ENCODE results near the gene DNAH10.

DNAH10 gene

DNA sequence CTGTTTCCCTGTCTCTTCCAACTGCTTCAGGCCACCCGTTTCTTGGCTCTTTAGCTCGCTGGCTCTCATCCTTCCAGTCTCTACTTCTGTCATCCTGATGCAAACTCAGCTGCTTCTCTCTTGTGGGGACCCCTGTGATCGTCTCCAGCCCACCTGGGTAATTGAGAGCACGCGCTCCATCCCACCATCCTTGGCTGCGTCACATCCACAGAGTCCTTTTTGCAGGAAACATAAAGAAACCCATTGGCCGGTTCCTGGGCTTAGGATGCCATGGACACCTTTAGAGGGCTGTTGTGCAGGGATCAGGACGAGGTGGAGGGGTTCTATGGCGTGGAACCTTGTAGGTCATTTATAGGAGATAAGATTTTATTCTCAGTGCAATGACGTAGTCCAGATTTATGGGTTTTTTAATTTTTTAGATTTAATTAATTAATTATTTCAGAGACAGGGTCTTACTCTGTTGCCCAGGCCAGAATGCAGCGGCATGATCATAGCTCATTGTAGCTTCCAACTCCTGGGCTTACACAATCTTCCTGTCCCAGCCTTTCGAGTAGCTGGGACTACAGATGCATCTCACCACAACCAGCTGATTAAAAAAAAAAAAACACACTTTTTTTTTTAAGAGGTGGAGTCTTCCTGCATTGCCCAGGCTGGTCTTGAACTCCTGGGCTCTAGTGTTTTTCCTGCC is 127.9 kb downstream of the DNAH10 start:
- no peak for DNase-seq

DNA sequence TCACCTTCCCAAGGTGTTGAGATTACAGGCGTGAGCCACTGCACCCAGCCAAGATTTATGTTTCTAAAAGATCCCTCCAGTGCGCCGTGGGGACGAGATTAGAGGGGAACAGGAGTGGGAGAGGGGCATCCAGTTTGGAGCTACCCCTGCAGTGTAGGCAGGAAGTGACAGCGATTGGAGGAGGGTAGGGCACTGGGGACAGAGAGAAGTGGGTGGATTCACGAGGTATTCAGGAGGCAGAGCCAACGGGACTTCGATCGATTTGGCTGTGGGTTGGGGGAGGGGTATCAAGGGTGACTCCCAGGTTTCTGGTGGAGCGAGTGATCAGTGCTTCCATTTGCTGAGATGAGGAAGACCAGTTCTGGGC is 128.4 kb downstream of the DNAH10 start:
- no peak for DNase-seq

DNA sequence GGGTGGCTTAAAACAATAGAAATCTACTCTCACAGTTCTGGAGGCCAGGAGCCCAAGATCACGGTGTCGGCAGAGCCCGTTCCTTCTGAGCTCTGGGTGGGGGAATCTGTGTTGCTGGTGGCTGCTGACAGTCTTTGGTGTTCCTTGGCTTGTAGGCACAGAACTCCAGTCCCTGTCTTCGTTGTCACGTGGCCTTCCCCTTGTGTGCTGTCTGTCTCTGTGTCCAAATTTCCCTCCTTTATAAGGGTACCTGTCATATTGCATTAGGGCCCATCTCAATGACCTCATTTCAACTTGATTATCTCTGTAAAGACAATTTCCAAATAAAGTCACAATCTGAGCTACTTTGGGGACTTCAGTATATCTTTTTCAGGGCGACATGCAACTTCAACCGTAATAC is 128.9 kb downstream of the DNAH10 start:
- no peak for DNase-seq

GRCh38 chr12:123891516-123892179 is 129.5 kb downstream of the DNAH10 start:
- no peak for DNase-seq

GRCh38 chr12:123892180-123892559 is 130.1 kb downstream of the DNAH10 start:
- DNase-seq, result no peak

DNA sequence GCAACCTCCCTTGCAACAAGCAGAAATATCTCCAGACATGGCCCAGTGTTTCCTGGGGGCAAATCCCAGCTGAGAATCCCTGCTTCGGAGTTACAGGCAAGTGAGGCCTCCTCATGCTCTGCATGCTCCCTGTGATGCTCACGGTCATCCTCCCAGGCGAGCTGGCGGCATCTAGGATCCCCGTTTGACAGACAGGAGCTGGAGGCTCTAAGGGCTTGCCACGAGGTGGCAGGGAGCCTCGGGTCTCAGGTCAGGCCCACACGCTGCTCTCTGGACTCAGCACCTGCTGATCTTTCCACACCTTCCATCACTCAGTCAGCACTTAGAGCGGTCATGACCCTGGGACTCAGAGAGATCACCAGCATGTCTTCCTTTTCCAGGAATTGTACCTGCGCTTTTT is 130.8 kb downstream of the DNAH10 start:
- no peak for DNase-seq

DNA sequence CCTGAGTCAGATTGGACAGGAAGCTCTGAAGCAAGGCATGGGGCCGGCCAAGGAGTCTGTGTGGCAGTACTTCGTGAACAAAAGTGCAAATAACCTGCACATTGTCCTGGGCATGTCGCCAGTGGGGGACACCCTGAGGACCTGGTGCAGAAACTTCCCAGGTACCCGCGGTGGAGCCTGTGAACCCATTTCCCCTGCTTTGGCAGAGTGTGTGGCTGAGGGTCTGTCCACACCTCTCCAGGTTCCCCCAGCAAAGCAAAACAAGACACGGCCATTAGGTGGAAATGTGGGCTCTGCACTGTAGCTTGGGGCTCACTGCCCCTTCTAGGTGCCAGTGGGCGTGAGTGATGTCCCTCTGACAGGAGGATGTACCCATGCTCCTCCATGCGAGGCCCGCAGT is 131.2 kb downstream of the DNAH10 start:
- DNase-seq, result no peak

DNA sequence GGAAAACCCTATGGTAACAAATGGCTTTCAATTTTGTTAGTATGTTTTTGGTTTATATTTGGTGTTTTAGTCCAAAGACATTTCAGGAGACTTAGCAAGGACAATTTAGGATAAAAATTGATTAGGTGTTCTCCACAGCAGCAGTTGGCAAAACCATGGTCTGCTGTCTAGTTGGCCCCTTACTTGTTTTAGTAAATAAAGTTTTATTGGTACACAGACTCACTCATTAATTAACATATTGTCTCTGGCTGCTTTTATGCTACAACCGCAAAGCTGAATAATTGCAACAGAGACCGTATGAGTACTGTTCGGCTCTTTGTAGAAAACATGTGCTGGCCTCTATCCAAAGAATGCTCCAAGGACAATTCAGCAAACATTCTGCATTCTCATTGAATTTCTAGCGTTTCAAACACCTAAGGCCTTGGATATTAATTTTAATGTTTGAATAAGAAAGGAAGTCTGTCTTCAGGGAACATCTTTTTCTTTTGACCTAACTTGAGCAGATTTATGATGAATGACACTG is 132.8 kb downstream of the DNAH10 start:
- no peak for DNase-seq

DNA sequence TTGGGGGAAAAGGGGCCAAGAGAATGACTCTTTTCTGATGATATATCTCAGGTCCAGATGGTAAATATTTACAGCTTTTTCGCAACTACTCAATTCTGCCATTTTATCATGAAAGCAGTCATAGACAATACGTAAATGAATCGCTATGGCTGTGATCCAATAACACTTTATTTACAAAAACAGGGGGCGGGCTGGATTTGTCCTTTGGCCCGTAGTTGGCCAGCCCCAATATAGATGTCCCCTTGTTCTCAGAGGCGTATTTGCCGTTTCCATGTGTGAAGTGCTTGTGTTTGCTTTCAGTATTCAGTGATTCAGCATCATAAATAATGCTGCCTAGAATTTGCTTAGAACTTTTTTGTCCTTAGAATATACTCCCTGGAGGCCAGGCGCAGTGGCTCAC is 133.3 kb downstream of the DNAH10 start:
- DNase-seq, result no peak

DNA sequence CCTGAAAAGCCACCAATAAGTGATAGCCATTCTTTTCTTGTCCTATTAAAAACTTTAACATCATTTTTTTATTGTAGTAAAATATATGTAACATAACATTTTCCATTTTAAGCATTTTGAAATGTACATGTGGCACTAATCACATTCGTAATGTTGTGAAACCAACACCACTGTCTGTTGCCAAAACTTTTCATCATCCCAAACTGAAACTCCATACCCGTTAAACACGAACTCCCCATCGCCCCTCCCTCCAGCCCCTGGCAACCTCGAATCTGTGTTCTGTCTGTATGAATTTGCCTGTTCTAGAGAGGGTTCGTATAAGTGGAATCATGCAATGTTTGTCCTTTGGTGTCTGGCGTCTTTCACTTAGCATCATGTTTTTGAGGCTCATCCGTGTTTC is 134.7 kb downstream of the DNAH10 start:
- no peak for DNase-seq

- DNase-seq, result no peak
Measured at GRCh38 chr12:123897221-123897620, 135.1 kb downstream of the DNAH10 start.

GRCh38 chr12:123898673-123899072 is 136.6 kb downstream of the DNAH10 start:
- DNase-seq, result no peak

DNA sequence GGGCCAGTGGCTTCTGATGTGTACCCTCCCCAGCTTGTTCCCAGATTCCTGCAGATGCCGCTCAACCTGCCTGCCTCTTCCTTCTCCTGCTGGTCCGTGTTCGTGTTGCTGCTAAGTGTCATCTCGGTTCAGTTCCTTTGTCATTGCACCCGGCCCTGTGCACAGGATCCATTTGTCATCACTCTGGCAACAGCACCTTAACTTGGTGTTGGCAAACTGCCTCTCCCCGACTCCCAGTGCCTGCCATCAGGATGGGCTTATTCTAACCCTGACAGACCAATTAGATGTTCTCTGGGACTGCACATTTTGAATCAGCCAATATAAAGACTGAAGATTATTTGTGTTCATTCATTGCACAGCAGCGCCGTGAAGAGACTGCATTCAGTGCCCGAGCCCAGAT is 137.3 kb downstream of the DNAH10 start:
- DNase-seq, result no peak

DNA sequence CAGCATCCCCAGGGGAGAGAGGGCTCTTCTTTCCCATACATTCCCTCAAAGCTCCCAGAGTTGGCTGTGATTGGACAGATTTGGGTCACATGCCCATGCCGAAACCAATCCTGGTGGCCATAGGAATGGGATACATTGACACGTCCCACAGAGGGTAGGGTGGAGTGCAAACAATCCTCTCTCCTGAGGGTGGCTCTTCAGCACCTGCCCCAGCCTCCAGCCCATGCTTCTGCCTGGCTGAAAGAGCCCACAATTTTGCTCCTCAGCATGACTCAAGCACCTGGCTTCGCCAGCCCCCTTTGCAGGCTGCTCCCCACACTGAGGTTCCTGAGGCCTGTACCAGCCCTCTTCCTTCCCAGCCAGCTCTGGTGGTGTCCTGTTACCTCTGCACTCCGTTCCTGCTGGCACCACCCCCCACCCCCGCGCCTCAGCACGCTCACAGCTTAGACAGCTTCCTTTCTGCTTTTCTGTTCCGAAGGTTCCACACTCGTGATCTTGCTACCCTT is 138.8 kb downstream of the DNAH10 start:
- DNase-seq, result peak; percentile 32

GRCh38 chr12:123902821-123903220 is 140.7 kb downstream of the DNAH10 start:
- DNase-seq, result no peak

GRCh38 chr12:123903301-123904065 is 141.4 kb downstream of the DNAH10 start:
- DNase-seq, result no peak

GRCh38 chr12:123905319-123905925 is 143.3 kb downstream of the DNAH10 start:
- peak; percentile 42 for DNase-seq

GRCh38 chr12:123906711-123907420 is 144.8 kb downstream of the DNAH10 start:
- DNase-seq, result no peak

DNA sequence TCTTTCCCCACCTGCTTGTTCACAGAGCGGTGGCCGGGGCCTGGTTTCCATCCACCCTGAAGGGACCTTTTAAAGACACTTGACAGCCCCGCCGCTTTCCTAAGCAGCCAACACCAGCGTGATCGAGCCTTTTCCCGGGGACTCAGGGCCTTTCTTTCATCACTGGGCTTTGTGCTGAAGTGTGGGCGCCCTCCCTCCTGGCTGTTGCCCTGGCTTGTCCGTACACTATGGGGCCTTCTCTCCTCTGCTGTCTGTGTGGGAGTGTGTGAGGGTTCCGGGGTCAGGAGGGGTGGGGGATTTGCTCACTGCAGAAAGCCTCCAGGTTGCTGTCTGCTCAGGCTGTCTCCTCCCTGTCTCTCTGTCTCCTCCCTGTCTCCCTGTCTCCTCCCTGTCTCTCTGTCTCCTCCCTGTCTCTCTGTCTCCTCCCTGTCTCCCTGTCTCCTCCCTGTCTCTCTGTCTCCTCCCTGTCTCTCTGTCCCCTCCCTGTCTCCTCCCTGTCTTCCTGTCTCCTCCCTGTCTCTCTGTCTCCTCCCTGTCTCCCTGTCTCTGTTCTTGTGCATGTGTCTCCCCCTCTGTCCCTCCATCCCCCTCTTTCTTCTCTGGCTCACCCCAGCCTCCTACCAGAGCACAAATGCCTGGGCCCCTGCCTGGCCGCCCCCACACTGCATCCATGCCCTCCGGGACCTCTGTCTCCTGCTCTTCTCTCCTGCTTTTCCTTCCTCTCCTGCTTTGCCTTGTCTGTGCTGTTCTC is 145.8 kb downstream of the DNAH10 start:
- peak; percentile 29 for DNase-seq

DNA sequence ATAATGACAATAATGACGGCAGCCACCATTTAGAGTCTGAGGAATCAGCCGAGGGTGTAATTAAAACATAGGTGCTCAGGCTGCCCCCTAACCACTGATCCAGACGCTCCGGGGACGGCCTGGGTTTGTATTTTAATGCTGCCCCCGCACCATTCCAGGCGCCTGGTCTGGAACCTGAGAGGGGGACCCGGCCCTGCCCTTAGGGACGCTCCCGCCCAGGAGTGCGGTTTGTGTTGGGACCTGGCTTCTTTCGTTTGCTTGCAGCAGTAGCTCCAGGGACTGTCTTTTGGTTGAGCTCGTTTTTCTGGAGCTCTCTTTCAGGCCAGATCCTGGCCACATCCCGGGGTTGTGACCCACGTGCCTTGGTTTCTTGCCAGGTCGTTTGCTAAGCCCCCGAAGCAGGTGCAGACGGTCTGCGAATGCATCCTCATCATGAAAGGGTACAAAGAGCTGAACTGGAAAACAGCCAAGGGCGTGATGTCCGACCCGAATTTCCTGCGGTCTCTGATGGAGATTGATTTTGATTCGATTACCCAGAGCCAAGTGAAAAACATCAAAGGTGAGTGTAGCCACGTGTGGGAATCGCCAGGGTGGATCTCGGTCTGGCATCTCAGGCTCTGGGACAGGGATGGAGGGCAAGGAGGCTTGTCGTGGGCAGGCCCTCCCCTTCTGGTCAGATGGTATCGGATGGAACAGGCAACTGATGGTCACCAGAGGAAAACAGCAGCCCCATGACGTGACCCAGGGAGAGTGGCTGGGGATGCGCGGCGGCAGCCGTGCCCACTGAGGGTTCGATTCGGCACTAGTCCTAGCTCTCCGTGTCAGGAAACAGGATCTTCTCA is 147.0 kb downstream of the DNAH10 start:
- DNase-seq, result peak; percentile 51

- DNase-seq, result no peak
Measured at GRCh38 chr12:123910057-123910456, 148.0 kb downstream of the DNAH10 start.
